ENCODE results near the gene DCAF12. TPM values are rescaled to one million over a fixed set of nuclear protein-coding genes. Genes with fewer than 3 reads are reported as not detected.
"Not testable (repeated sequence)": the region's sequence is repeated elsewhere in the genome, so short reads cannot be mapped to it uniquely, and the experiment has no call there.

Gene DCAF12
- total and polyA plus RNA-seq, 8 donors: 4.1 to 54.3 (median 21.4) TPM

DNA sequence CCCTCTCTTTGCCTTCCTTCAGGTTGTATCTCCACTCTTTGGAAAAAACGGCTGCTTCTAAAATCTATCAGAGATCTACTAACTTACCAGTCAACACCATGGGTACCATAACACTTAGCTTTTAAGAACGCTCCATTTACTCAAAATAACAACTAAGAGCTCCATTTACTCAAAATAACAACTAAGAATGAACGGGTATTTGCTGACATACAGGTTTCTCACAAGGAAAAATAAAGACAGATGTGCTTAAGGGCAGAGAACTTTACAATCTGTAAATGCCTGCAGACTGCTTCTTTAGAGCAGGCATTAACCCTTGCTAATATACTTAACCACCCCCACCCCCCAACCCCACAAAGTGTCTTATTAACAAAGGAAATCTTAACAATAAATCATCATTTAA is 80.6 kb downstream of the DCAF12 start:
- intact Hi-C loops (cut with DNase I; ENCODE audit: low total_unique reads): no loop called here
- TF ChIP-seq POLR2AphosphoS5 (IDR thresholded peaks at IDR 0.05) (no peak), POLR2A (IDR thresholded peaks at IDR 0.05) (no peak), EP300 (IDR thresholded peaks at IDR 0.05) (no peak)
- TF ChIP-seq, protein P1, sequence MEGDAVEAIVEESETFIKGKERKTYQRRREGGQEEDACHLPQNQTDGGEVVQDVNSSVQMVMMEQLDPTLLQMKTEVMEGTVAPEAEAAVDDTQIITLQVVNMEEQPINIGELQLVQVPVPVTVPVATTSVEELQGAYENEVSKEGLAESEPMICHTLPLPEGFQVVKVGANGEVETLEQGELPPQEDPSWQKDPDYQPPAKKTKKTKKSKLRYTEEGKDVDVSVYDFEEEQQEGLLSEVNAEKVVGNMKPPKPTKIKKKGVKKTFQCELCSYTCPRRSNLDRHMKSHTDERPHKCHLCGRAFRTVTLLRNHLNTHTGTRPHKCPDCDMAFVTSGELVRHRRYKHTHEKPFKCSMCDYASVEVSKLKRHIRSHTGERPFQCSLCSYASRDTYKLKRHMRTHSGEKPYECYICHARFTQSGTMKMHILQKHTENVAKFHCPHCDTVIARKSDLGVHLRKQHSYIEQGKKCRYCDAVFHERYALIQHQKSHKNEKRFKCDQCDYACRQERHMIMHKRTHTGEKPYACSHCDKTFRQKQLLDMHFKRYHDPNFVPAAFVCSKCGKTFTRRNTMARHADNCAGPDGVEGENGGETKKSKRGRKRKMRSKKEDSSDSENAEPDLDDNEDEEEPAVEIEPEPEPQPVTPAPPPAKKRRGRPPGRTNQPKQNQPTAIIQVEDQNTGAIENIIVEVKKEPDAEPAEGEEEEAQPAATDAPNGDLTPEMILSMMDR (IDR thresholded peaks at IDR 0.05): no peak
- H3K36me3 ChIP-seq: peaks cover 0 to 24% (median 12%) of the 10 kb centered on the region in 4 donors
- peaks cover 17 to 54% (median 39%) of the 10 kb centered on the region in 4 donors for H3K4me1 ChIP-seq
- no peaks in the 10 kb centered on the region for H3K9me3 ChIP-seq
- no peak overlapping the region for H3K27ac ChIP-seq
- no peaks in the 10 kb centered on the region for H3K27me3 ChIP-seq
- no peak overlapping the region for H3K4me3 ChIP-seq
- no peak for DNase-seq
- 59 to 70% (median 63%) methylated on average over 3 of the region's 3 CpGs for WGBS, 5 donors

DNA sequence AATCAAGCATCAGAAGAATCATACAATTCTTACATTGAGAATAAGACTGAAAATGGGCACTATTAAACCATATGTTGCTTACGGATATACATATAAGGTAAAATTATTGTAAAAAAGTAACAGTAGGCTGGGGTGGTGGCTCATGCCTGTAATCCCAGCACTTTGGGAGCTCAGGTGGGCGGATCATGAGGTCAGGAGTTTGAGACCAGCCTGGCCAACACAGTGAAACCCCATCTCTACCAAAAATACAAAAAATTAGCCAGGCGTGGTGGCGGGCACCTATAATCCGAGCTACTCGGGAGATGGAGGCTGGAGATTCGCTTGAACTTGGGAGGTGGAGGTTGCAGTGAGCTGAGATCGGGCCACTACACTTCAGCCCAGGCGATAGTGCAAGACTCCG is 84.4 kb downstream of the DCAF12 start:
- peaks cover 0 to 26% (median 18%) of the 10 kb centered on the region in 4 donors for H3K36me3 ChIP-seq
- DNase-seq; H3K27ac ChIP-seq; intact Hi-C loops (cut with DNase I; ENCODE audit: low total_unique reads); H3K4me3 ChIP-seq; H3K27me3 ChIP-seq; H3K9me3 ChIP-seq: not testable (repeated sequence)
- H3K4me1 ChIP-seq: peaks cover 2 to 32% (median 17%) of the 10 kb centered on the region in 4 donors
- WGBS, 5 donors: 96 to 97% (median 97%) methylated on average over 10 of the region's 10 CpGs

DNA sequence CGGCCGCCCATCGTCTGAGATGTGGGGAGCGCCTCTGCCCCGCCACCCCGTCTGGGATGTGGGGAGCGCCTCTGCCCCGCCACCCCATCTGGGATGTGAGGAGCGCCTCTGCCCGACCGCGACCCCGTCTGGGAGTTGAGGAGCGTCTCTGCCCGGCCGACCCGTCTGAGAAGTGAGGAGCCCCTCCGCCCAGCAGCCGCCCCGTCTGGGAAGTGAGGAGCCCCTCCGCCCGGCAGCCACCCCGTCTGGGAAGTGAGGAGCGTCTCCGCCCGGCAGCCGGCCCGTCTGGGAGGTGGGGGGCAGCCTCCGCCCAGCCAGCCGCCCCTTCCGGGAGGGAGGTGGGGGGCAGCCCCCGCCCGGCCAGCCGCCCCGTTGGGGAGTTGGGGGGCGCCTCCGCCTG is 87.6 kb downstream of the DCAF12 start:
- H3K4me3 ChIP-seq; H3K27me3 ChIP-seq; H3K9me3 ChIP-seq; intact Hi-C loops (cut with DNase I; ENCODE audit: low total_unique reads); H3K27ac ChIP-seq; DNase-seq: not testable (repeated sequence)
- peaks cover 0 to 20% (median 12%) of the 10 kb centered on the region in 4 donors for H3K36me3 ChIP-seq
- peaks cover 0 to 25% (median 0%) of the 10 kb centered on the region in 4 donors for H3K4me1 ChIP-seq
- WGBS, 5 donors: 96 to 100% (median 98%) methylated on average over 6 to 37 of the region's 37 CpGs

DNA sequence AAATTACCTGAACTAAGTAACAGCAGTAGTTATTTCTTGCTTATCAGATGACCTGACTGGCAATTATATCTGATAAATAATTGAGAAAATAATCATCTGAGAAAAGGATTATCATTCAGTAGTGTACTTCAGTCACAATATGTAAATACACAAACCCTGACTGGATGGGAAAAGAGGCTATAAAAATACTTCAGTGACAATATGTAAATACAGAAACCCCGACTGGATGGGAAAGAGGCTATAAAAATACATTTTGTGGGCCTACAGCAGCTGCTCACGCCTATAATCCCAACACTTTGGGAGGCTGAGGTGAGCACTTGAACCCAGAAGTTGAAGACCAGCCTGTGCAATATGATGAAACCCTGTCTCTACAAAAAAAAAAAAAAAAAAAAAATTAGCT is 88.9 kb downstream of the DCAF12 start:
- no peak for DNase-seq
- Histone ChIP-seq H3K4me1 (peaks cover 0 to 19% (median 0%) of the 10 kb centered on the region in 4 donors), H3K4me3 (no peak overlapping the region), H3K27ac (no peak overlapping the region), H3K9me3 (no peaks in the 10 kb centered on the region), H3K36me3 (peaks cover 0 to 10% (median 6%) of the 10 kb centered on the region in 4 donors), H3K27me3 (no peaks in the 10 kb centered on the region)
- no peak for TF ChIP-seq POLR2AphosphoS5 (IDR thresholded peaks at IDR 0.05)
- TF ChIP-seq, protein P1 (IDR thresholded peaks at IDR 0.05): no peak
- TF ChIP-seq EP300 (IDR thresholded peaks at IDR 0.05): no peak
- no peak for TF ChIP-seq POLR2A (IDR thresholded peaks at IDR 0.05)
- intact Hi-C loops (cut with DNase I; ENCODE audit: low total_unique reads): no loop called here
- WGBS, 5 donors: 60 to 87% (median 76%) methylated on average over 2 of the region's 2 CpGs

DNA sequence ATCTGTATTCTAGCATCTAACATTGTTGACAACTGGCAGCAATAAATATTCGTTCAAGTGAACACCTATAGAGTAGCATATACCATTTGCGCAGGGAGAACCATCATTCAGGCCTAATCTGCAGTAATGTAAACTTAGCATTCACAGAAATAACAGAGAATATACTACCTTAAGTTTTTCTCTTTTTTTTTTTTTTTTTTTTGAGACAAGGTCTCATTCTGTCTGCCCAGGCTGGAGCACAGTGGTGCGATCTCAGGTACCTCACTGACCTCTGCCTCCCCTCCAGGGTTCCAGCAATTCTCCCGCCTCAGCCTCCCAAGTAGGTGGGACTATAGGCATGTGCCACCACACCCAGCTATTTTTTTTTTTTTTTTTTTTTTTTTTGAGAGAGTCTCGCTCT is 89.9 kb downstream of the DCAF12 start:
- no peak for DNase-seq
- intact Hi-C loops (cut with DNase I; ENCODE audit: low total_unique reads): no loop called here
- Histone ChIP-seq H3K4me3 (no peak overlapping the region), H3K9me3 (no peaks in the 10 kb centered on the region), H3K27me3 (no peaks in the 10 kb centered on the region), H3K4me1 (peaks cover 0 to 19% (median 0%) of the 10 kb centered on the region in 4 donors), H3K27ac (no peak overlapping the region), H3K36me3 (peaks cover 0 to 15% (median 7%) of the 10 kb centered on the region in 4 donors)
- TF ChIP-seq EP300 (IDR thresholded peaks at IDR 0.05): no peak
- TF ChIP-seq, protein P1 (IDR thresholded peaks at IDR 0.05): no peak
- no peak for TF ChIP-seq POLR2A (IDR thresholded peaks at IDR 0.05)
- no peak for TF ChIP-seq POLR2AphosphoS5 (IDR thresholded peaks at IDR 0.05)
- WGBS, 5 donors: 91 to 95% (median 91%) methylated on average over 4 to 5 of the region's 5 CpGs

Small RNA genes within 50 kb of the gene (small RNA-seq; reads per million reads assigned to genes)
- 0 reads per million in 4 donors for gene RN7SKP114

Other genes starting within 250 kb of the DCAF12 start
- 10 to 100 TPM; 11.6 to 82.9 (median 37.1) TPM for gene UBAP2, start 77.8 kb downstream of the DCAF12 start, total RNA-seq
- gene UBAP2, start 77.8 kb downstream of the DCAF12 start, polyA plus RNA-seq: 10 to 100 TPM in 2 of 3 donors, 1 to 10 TPM in 1; 7.0 to 12.5 (median 10.1) TPM
- gene UBAP1, start 52.3 kb upstream of the DCAF12 start, total RNA-seq: 10 to 100 TPM; 17.7 to 53.1 (median 34.9) TPM
- 10 to 100 TPM; 32.3 to 43.8 (median 33.2) TPM for gene UBAP1, start 52.3 kb upstream of the DCAF12 start, polyA plus RNA-seq
- gene KIF24, start 202.6 kb upstream of the DCAF12 start, total RNA-seq: 1 to 10 TPM in 4 of 5 donors, under 1 TPM in 1; 0.29 to 5.8 (median 3.2) TPM
- gene KIF24, start 202.6 kb upstream of the DCAF12 start, polyA plus RNA-seq: under 1 TPM; 0.37 to 0.90 (median 0.46) TPM
- gene NUDT2, start 202.9 kb upstream of the DCAF12 start, total RNA-seq: 10 to 100 TPM in 3 of 5 donors, 1 to 10 TPM in 1, under 1 TPM in 1; 0.87 to 46.9 (median 17.0) TPM
- gene NUDT2, start 202.9 kb upstream of the DCAF12 start, polyA plus RNA-seq: 10 to 100 TPM; 22.2 to 73.2 (median 34.5) TPM